GM18909 (cell line): ENCODE measurements around the gene RDH16.
"Not testable (repeated sequence)": the region's sequence is repeated elsewhere in the genome, so short reads cannot be mapped to it uniquely, and the experiment has no call there.

Experiments used
- ATAC-seq: cut with Tn5 transposase; IDR thresholded peaks from one replicate; pipeline ENCODE4 v1.9.1; 2021; ENCODE audit warnings: mild to moderate bottlenecking; ENCODE audit not compliant: unreplicated experiment, poor library complexity

Gene RDH16

DNA sequence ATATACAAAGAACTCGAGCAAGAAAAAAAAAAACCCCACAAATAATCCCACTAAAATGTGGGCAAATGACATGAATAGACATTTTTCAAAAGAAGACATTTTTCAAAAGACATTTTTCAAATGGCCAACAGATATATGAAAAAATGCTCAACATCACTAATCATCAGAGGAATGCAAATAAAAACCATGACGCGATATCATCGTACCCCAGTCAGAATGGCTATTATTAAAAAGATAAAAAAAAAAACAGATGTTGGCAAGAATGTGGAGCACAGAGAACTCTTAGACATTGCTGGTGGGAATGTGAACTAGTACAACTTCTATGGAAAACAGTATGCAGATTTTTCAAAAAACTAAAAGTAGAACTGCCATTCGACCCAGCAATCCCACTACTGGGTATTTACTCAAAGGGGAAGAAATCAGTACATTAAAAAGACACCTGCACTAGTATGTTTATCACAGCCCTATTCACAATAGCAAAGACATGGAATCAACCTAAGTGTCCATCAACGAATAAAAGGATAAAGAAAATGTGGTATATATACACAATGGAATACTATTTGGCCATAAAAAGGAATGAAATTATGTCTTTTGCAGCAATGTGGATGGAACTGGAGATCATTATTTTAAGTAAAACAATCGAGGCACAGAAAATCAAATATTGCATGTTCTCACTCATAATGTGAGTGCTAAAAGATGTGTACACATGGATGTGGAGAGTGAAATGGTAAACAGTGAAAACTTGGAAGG lies 32.6 kb upstream of the RDH16 start:
- no peak for ATAC-seq

DNA sequence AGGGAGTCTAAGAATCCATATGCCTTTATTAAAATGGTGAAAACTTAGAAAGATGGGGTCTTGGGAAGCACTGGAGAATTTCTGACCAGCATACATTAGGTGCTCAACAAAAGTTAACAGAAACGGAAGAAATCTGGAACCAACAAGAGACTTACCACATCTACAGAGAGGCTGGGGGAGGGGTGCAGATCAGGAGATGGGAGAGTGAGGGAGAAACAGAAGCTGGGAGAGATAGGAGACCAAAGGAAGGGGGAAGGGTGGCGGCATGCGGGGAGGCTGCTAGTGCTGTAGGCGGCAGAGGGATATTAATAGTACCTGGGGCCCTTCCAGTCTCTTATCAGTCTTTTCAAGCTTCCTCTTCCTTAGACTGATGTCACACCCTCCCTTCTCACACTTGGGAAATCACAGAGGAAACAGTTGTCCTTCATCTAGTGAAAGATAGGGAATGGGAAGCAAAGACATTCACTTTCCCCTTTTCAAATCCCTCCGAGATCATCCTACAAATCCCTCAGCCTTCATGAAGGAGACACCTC lies 30.9 kb upstream of the RDH16 start:
- ATAC-seq: no peak

DNA sequence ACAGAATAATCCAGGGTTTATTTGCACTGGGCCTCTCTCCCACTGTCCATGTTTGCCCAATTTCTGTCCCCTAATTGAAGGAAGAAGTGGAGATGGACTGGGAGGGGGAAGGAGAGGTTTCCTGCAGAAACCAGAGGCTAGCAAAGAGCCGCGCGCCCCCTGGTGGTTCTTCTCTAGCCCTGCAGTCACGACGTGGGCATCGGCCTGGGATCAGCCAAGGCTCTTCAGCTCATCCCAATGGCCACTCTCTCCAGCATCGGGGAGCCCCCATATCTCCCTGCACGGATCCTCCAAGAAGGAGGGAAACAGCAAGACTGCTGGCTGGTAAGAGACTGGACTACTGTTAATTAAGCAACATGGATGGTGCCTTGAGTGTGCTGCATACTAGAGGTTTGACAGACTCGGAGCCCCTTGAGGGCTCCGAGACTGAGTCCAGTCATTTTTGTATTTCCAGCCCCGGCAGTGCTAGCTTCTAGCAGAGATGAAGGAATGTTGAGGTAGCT lies 30.2 kb upstream of the RDH16 start:
- ATAC-seq: no peak

DNA sequence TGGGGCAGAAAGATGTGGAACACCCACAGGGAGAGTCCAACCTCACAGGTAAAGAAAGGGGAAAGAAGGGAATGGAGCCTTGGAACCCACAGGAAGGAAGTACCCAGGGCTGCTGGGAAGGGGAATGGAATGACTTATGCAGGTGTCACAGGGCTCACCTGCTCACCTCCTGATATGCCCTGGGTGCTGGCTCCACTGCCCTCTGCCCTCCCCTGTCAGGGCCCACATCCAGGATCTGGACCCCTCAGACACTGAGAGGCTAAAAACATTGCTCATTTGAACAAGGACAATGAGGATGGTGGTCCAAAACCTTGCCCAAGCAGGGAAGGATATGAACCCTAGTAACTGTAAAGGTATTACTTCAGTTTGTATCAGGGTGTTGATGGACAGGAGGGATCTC lies 29.6 kb upstream of the RDH16 start:
- no peak for ATAC-seq

DNA sequence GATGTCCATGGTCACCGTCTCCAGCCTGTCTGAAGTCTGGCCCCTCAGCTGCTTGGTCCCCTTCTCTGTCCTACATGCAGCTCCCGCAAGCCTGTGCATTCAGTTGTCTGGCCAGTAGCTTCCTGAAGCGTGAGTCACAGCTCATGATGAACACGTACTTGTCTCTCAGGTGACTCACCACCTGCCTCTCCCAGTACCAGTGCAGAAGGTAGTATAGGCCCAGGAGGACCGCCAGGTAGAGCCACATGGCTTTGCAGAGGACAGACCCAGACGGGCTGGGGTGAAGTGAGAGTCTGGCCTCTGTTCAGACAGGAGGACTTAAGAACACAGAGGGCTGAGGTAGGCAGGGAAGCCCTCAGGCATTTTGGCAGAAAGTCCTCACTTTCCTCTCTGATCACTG lies 28.3 kb upstream of the RDH16 start:
- not testable (repeated sequence) for ATAC-seq

DNA sequence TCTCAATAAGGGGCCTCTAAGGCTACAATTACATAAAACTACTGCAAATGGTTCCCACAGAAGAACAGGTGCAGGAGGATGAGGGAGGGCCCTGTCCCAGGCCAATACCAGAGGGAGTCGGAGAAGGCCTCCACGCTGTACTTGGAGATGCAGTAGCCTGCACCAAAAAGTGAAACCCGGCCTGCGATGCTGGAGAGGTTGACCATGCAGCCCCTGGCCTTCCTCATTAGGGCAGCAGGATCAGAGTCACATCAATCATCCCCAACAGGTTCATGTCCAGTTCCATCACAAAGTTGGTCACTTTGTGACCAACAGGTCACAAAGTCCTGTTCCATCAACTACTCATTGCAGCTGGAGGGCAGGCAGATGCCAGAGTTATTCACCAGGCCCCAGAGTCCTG lies 26.0 kb upstream of the RDH16 start:
- ATAC-seq: no peak

DNA sequence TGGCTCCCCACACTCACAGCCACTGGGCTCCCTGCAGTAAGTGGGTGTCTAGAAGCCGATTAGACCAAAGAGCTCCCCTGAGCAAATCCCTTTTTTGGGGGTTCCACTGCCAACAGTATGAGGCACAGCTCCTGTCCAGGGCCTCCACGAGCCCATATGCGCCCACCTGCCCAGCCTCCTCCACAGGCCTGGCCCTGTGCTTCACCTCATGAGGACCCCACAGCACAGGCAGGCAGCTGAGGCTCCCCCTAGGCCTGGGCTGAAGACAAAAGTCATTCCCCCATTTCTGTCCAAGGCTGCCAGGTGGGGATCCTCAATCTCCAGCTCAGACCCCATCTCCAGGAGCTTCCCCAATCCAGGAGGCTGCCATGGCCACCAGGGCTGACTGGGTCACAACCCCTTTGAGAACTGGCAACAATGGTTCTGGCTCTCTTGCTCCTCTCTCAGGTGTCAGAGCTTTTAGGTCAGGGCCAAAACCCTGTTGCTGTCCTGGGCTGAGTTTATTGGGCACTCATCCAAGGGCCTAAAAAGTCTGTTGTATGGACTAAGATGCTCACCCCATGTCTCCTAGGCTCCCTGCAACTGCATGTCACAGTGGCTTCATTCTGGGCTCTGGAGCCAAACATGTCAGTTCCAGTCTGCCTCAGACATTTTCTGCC lies 25.3 kb upstream of the RDH16 start:
- not testable (repeated sequence) for ATAC-seq

DNA sequence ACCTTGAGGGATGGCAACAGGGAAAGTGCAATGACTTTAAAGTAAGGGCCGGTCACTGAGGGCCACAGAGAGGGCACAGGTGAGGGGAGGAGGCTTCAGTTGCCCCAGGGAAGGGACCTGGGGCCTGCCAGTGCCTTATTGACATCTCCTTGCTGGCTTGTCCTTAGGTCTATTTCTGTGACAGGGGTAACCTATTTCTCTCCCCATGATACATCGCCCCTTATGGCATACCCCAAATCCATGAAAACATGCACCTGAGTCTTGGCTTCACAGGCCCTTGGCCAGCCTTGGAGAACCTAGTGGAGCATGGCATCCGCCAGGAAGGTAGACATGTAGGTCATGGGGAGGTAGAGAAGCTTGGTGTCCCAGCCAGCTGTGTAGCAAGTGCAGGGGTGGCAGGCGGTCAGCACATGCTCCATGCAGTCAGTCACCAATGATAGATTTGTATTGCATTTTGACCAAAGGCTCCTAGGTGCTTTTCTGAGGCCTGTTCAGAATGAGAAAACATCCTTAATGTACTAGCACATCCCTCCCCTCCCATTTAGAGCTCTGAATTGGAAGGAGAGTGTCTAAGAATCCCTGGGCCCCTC lies 23.6 kb upstream of the RDH16 start:
- no peak for ATAC-seq

DNA sequence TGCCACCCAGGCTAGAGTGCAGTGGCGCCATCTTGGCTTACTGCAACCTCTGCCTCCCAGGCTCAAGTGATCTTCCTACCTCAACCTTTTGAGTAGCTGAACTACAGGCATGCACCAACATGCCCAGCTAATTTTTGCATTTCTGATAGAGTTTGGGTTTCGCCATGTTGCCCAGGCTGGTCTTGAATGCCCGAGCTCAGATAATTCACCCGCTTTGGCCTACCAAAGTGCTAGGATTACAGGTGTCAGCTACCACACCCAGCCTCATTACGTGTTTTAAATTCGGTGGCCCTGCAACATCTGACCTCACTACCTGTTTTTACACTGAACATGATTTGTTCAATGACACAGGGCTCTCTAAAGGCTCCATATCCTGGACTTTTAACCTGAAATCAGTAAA lies 22.9 kb upstream of the RDH16 start:
- no peak for ATAC-seq

DNA sequence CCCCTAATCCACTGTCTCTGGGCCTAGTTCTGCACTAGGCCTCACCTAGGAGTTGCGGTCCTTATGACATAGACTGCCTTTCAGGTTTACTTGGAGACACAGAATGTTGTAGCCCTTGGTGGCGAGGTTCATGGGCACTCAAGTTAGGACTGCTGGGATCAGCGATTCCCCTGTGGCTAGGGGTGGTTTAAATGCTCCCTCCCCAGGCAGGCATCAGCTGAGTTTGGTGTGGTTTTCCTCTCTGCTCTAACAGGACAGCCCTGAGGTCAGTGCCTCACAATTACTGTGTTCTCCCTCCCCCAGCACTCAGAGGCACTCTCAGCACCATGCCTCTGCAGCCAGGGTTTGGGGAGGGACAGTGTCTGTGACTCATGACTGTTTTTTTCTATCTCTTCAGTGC lies 22.2 kb upstream of the RDH16 start:
- ATAC-seq: no peak

DNA sequence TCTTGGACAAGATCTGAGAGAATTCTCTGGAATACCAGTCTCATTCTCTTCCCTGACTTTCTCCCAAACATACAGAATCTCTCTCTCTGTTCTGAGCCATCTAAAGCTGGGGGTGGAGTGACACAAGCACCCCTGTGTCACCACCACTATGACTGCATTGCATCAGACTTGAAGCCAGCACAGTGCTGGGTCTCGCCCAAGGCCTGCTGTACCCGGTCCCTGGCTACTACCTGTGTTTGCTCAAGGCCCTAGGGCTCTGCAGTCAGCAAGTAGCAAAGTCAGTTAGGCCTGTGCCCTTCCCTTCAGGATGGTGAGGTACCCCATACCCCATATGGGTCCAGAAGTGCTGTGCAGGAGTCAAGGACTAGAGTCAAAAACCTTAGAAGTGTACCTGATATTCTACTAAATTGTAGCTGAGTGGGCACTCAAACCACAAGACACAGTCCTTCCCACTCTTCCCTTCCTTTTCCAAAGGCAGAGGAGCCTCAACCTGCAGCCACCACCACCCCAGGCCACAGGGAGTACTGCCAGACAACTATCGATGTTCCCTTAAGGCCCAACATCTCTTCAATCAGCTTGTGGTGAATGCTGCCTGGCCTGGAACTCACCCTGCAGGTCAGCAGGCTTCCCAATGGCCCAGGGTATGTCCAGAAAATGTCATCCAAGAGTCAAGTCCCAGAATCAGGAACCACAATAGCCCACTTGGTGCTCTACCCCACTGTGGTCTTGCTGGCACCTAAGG lies 21.2 kb upstream of the RDH16 start:
- ATAC-seq: no peak

DNA sequence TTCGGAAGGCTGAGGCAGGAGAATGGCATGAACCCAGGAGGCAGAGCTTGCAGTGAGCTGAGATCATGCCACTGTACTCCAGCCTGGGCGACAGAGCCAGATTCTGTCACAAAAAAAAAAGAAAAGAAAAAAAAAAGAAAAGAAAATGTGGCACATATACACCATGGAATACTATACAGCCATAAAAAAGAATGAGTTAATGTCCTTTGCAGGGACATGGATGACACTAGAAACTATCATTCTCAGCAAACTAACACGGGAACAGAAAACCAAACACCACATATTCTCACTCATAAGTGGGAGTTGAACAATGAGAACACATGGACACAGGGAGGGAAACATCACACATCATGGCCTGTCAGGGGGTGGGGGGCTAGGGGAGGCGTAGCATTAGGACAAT lies 20.0 kb upstream of the RDH16 start:
- ATAC-seq: not testable (repeated sequence)

DNA sequence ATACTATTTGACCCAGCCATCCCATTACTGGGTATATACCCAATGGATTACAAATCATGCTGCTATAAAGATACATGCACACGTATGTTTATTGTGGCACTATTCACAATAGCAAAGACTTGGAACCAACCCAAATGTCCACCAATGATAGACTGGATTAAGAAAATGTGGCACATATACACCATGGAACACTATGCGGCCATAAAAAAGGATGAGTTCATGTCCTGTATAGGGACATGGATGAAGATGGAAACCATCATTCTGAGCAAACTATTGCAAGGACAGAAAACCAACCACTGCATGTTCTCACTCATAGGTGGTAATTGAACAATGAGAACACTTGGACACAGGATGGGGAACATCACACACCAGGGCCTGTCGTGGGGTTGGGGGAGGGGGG lies 16.8 kb upstream of the RDH16 start:
- not testable (repeated sequence) for ATAC-seq

DNA sequence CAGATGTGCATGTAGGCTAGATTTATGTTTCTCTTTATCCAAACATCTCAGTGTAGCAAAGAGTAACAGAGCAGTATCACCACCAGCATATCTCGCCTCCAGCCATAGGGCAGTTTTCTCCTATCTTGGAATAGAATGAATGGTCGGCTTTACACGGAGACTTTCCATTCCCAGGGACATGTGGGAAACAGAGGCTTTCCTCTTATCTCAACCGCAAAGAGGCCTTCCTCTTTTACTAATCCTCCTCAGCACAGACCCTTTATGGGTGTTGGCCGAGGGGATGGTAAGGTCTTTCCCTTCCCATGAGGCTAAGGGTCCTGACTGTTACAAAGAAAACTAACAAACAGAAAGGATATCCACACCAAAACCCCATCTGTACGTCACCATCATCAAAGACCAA lies 11.5 kb upstream of the RDH16 start:
- ATAC-seq: not testable (repeated sequence)

DNA sequence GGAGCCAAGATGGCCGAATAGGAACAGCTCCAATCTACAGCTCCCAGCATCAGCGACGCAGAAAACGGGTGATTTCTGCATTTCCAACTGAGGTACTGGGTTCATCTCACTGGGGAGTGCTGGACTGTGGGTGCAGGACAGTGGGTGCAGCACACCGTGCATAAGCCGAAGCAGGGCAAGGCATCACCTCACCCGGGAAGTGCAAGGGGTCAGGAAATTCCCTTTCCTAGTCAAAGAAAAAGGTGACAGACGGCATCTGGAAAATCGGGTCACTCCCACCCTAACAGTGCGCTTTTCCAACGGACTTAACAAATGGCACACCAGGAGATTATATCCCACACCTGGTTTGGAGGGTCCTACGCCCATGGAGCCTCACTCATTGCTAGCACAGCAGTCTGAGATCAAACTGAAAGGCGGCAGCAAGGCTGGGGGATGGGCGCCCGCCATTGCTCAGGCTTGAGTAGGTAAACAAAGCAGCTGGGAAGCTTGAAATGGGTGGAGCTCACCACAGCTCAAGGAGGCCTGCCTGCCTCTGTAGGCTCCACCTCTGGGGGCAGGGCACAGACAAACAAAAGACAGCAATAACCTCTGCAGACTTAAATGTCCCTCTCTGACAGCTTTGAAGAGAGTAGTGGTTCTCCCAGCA lies 8.7 kb upstream of the RDH16 start:
- not testable (repeated sequence) for ATAC-seq

DNA sequence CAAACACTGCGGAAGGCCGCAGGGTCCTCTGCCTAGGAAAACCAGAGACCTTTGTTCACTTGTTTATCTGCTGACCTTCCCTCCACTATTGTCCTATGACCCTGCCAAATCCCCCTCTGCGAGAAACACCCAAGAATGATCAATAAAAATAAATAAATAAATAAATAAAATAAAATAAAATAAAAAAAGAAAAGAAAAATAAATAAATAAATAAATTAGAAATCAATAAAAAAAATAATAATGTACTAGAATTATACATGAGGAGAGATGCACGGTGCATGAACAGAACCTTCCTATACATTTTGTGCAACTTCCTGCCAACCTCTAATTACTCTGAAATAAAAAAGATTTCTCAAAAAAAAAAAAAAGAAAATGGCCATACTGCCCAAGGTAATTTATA lies 7.7 kb upstream of the RDH16 start:
- not testable (repeated sequence) for ATAC-seq

DNA sequence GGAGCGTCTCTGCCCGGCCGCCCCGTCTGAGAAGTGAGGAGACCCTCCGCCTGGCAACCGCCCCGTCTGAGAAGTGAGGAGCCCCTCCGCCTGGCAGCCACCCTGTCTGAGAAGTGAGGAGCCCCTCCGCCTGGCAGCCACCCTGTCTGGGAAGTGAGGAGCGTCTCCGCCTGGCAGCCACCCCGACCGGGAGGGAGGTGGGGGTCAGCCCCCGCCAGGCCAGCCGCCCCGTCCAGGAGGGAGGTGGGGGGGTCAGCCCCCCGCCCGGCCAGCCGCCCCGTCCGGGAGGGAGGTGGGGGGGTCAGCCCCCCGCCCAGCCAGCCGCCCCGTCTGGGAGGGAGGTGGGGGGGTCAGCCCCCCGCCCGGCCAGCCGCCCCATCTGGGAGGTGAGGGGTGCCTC lies 6.1 kb upstream of the RDH16 start:
- ATAC-seq: not testable (repeated sequence)

DNA sequence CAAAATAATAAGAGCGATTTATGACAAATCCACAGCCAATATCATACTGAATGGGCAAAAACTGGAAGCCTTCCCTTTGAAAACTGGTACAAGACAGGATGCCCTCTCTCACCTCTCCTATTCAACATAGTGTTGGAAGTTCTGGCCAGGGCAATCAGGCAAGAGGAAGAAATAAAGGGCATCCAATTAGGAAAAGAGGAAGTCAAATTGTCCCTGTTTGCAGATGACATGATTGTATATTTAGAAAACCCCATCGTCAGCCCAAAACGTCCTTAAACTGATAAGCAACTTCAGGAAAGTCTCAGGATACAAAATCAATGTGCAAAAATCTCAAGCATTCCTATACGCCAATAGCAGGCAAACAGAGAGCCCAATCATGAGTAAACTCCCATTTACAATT lies 4.8 kb upstream of the RDH16 start:
- not testable (repeated sequence) for ATAC-seq

DNA sequence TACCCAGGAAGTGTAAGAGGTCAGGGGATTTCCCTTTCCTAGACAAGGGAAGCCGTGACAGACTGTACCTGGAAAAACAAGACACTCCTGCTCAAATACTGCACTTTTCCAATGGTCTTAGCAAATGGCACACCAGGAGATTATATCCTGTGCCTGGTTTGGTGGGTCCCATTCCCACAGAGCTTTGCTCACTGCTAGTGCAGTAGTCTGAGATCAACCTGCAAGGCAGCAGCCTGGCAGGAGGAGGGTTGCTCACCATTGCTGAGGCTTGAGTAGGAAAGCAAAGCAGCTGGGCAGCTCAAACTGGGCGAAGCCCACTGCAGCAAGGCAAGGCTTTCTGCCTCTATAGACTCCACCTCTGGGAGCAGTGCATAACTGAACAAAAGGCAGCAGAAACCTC lies 1.0 kb upstream of the RDH16 start:
- no peak for ATAC-seq

DNA sequence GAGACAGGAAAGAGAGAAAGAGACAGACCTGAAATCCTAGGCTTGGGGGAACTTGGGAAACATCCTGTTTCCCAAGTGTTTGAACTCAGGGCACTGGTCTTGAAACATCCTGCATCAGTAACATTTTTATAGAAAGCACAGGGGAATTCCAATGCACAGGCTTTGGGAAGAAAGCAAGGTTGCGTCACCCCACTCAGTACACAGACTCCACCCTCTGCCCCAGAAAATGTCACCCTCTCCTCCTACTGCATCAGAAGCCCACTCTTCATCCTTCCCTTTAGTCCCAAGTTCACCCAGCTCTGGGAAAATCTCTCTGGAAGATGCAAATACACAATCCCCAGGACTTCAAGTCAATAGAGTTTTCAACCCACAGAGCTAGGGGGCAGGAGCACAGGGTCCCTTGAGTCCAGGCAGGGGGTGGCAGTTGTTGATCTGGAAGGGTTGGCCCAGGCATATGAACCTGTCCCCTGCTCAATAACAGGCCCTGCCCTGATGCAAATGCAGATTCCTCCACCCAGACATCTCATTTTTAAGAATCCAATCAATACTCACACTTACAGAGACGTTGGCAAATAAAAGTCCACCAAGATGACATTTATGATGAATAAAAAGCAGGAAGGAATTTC lies 1.7 kb downstream of the RDH16 start:
- ATAC-seq: no peak
